ENCODE results near the gene RAB4A. TPM values are rescaled to one million over a fixed set of nuclear protein-coding genes. Genes with fewer than 3 reads are reported as not detected.

RAB4A gene
- total RNA-seq, 4 donors from 2014 or later, result 31.5 to 49.2 (median 39.9) TPM

DNA sequence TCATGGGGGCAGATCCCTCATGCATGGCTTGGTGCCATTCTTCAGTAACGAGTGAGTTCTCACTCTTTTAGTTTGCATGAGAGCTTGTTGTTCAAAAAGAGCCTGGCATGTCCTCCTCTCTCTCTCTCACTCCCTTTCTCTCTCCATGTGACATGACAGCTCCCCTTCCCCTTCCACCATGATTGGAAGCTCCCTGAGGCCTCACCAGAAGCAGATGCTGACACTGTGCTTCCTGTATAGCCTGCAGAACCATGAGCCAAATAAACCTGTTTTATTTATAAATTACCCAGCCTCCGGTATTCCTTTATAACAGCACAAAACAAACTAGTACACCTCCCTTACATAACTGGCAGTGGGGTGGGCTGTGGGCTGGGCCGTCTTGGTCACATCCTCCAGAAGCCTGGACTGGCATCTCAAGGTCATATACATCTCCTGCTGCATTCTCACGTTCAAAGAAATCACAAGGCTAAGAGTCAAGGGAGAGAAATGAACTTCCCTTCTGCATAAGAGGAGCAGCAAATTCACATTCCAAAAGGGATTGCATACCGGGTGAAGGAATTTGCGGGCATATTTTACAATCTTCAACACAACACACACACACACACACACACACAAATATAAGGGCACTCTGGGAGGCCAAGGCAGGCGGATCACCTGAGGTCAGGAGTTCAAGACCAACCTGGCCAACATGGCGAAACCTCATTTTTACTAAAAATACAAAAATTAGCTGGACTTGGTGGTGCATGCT lies 74.2 kb downstream of the RAB4A start:
- H3K36me3 ChIP-seq, result no peaks in the 10 kb centered on the region
- TF ChIP-seq POLR2A (IDR thresholded peaks at IDR 0.05) (no peak), CTCF (IDR thresholded peaks at IDR 0.05) (no peak)
- H3K27ac ChIP-seq, result no peak overlapping the region
- H3K4me3 ChIP-seq, result no peak overlapping the region
- DNase-seq, result no peak
- intact Hi-C loops (cut with DNase I; ENCODE audit: low total_unique reads), result no loop called here
- H3K27me3 ChIP-seq, result no peaks in the 10 kb centered on the region
- H3K9me3 ChIP-seq, result no peaks in the 10 kb centered on the region
- no peaks in the 10 kb centered on the region for H3K4me1 ChIP-seq

DNA sequence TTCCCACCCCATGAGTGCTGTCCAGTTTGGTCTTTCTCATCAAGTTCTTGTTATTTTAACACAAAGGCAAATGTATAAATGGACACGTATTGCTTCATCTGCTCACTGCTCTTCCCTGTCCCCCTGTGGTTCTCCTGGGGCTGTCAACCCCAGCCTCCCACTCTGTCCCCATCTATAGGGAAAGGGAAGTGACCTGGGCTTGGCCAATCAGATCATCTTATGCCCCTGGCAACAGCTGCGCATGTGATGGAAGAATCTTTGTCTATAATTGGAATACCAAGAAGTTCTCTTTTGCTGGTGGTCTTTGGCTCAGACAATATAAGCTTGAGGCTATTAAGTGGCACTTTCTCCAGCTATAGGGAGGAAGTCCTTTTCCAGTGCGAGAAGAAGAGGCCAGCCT lies 76.6 kb downstream of the RAB4A start:
- Histone ChIP-seq H3K27ac (no peak overlapping the region), H3K4me1 (no peaks in the 10 kb centered on the region), H3K4me3 (no peak overlapping the region), H3K9me3 (no peaks in the 10 kb centered on the region), H3K36me3 (no peaks in the 10 kb centered on the region), H3K27me3 (no peaks in the 10 kb centered on the region)
- intact Hi-C loops (cut with DNase I; ENCODE audit: low total_unique reads), result no loop called here
- no peak for DNase-seq
- TF ChIP-seq CTCF (IDR thresholded peaks at IDR 0.05), result no peak
- TF ChIP-seq POLR2A (IDR thresholded peaks at IDR 0.05), result no peak

DNA sequence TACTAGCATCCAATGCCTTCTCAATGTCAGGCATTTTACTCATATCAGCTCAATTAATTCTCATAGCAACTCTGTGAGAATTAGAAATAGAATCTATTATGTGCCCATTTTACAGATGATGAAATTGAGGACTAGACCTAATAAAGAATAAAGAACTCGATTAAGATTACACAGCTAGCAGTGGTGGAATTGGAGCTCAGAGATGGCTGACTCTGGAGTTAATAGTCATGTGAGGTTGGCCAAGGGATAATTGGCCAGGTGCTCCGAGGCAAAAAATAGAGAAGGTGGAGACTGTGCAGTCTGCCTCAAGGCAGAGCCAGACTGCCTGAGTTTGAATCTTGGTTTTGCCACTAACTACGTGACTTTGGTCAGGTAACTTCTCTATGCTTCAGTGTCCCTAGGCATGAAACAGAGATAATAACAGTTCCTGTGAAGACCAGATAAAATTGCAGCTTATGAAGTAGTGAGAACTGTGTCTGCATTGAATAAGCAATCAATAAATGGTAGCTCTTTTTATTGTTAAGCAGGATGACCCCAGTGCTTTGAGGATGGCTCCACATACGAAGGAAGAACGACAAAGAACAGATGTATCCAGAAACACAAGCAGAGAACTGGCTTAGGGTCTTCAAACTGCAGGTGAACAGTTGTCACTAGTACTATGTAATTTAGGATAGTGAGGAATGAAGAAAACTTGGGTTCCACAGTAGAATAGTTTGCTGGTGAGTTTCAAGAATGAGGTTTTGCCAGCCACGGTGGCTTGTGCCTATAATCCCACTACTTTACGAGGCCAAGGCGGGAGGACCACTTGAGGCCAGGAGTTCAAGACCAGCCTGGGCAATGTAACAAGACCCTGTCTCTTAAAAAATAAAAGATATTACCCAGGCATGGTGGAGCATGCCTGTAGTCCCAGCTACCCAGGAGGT lies 78.8 kb downstream of the RAB4A start:
- intact Hi-C loops (cut with DNase I; ENCODE audit: low total_unique reads), result no loop called here

GRCh38 chr1:229352975-229353374 lies 82.1 kb downstream of the RAB4A start:
- intact Hi-C loops (cut with DNase I; ENCODE audit: low total_unique reads), result no loop called here

More for the DNA sequence above, 78.8 kb downstream of the RAB4A start:
- no peak for DNase-seq
- H3K27me3 ChIP-seq, result no peaks in the 10 kb centered on the region
- peaks cover 0 to 8% of the 10 kb centered on the region in 2 donors for H3K9me3 ChIP-seq
- no peak overlapping the region for H3K4me3 ChIP-seq
- no peak for TF ChIP-seq CTCF (IDR thresholded peaks at IDR 0.05)
- no peak for TF ChIP-seq POLR2A (IDR thresholded peaks at IDR 0.05)
- H3K27ac ChIP-seq, result no peak overlapping the region
- H3K36me3 ChIP-seq, result no peaks in the 10 kb centered on the region
- no peaks in the 10 kb centered on the region for H3K4me1 ChIP-seq

More at GRCh38 chr1:229352975-229353374, 82.1 kb downstream of the RAB4A start:
- no peaks in the 10 kb centered on the region for H3K27me3 ChIP-seq
- H3K27ac ChIP-seq, result no peak overlapping the region
- H3K36me3 ChIP-seq, result no peaks in the 10 kb centered on the region
- TF ChIP-seq CTCF (IDR thresholded peaks at IDR 0.05), result no peak
- TF ChIP-seq POLR2A (IDR thresholded peaks at IDR 0.05), result no peak
- no peak overlapping the region for H3K4me3 ChIP-seq
- H3K9me3 ChIP-seq, result peaks cover 0 to 10% of the 10 kb centered on the region in 2 donors
- H3K4me1 ChIP-seq, result no peaks in the 10 kb centered on the region
- DNase-seq, result no peak

Measured in uterus (tissue), 4 donors.